Renal cortex interstitium (tissue), 11 donors: Measurements from ENCODE around the gene COL4A2. TPM values are rescaled to one million over a fixed set of nuclear protein-coding genes. Genes with fewer than 3 reads are reported as not detected.

Source experiments
- DNase-seq, 11 donors: peaks; one replicate each; pipeline ENCODE4 v3.0.0-alpha.2; 2013; ENCODE audit warnings: low read depth in 9 of 11, low spot score in 4 of 11; ENCODE audit errors: extremely low read depth in 1 of 11
- polyA plus RNA-seq, 3 donors: library from polyadenylated mRNA; unstranded; fragments of 120-200 nt; gene quantifications; one replicate each; pipeline ENCODE4 v1.2.1, GENCODE V29; 2013; ENCODE audit not compliant: insufficient read length in 3 of 3

COL4A2 gene
- polyA plus RNA-seq, 3 donors: 422 to 524 (median 515) TPM

- no peak for DNase-seq
Measured at GRCh38 chr13:110283736-110284517, 23.2 kb upstream of the COL4A2 start.

GRCh38 chr13:110284779-110285484 lies 22.2 kb upstream of the COL4A2 start:
- no peak for DNase-seq

- no peak for DNase-seq
Measured at GRCh38 chr13:110285991-110286832, 20.9 kb upstream of the COL4A2 start.

- DNase-seq: no peak
Measured at GRCh38 chr13:110286833-110287819, 20.0 kb upstream of the COL4A2 start.

- DNase-seq: no peak
Measured at GRCh38 chr13:110289174-110289573, 17.9 kb upstream of the COL4A2 start.

- DNase-seq: no peak
Measured at GRCh38 chr13:110289661-110290060, 17.4 kb upstream of the COL4A2 start.

GRCh38 chr13:110290153-110290552 lies 16.9 kb upstream of the COL4A2 start:
- DNase-seq: no peak

- no peak for DNase-seq
Measured at GRCh38 chr13:110290826-110291225, 16.3 kb upstream of the COL4A2 start.

- no peak for DNase-seq
Measured at GRCh38 chr13:110291286-110291685, 15.8 kb upstream of the COL4A2 start.

- no peak for DNase-seq
Measured at GRCh38 chr13:110293037-110293436, 14.0 kb upstream of the COL4A2 start.

GRCh38 chr13:110293649-110294048 lies 13.4 kb upstream of the COL4A2 start:
- no peak for DNase-seq

- no peak for DNase-seq
Measured at GRCh38 chr13:110294146-110294545, 12.9 kb upstream of the COL4A2 start.

GRCh38 chr13:110294622-110295021 lies 12.5 kb upstream of the COL4A2 start:
- no peak for DNase-seq

- no peak for DNase-seq
Measured at GRCh38 chr13:110297011-110297410, 10.1 kb upstream of the COL4A2 start.

- peak in 1 of 11 donors; percentile 52 for DNase-seq
Measured at GRCh38 chr13:110297766-110298504, 9.1 kb upstream of the COL4A2 start.

- DNase-seq: peak in 2 of 11 donors; percentile 35 to 38
Measured at GRCh38 chr13:110298505-110299282, 8.4 kb upstream of the COL4A2 start.

- no peak for DNase-seq
Measured at GRCh38 chr13:110299283-110299840, 7.7 kb upstream of the COL4A2 start.
